Activated naive CD4-positive, alpha-beta T cell treated with anti-CD3 and anti-CD28 coated beads for 36 hours (primary cell): ENCODE results near the gene GOLGA8H. TPM values are rescaled to one million over a fixed set of nuclear protein-coding genes. Genes with fewer than 3 reads are reported as not detected.
"Not testable (repeated sequence)": the region's sequence is repeated elsewhere in the genome, so short reads cannot be mapped to it uniquely, and the experiment has no call there.

ENCODE experiments used
- CTCF ChIA-PET: fragments of 350-600 bp; sonication (Branson Sonifier 250); formaldehyde crosslinking; loops from one replicate; lab custom pipeline; 2021; ENCODE audit warnings: antibody characterized with exemption; lab: Charles Lee
- DNase-seq: peaks from one replicate; pipeline ENCODE4 v3.0.0-alpha.2; 2020
- H3K27ac Mint-ChIP-seq: one replicate; pipeline ENCODE4 v1.8.0; 2021; ENCODE audit warnings: mild to moderate bottlenecking, mixed read lengths
- H3K27me3 Mint-ChIP-seq: one replicate; pipeline ENCODE4 v1.8.0; 2021; ENCODE audit warnings: low read depth, mixed read lengths
- H3K36me3 Mint-ChIP-seq: one replicate; pipeline ENCODE4 v1.8.0; 2021; ENCODE audit warnings: low read depth, mixed read lengths
- H3K4me1 Mint-ChIP-seq: one replicate; pipeline ENCODE4 v1.8.0; 2021; ENCODE audit warnings: low read depth, mixed read lengths
- H3K4me3 Mint-ChIP-seq: one replicate; pipeline ENCODE4 v1.8.0; 2021; ENCODE audit warnings: mild to moderate bottlenecking, moderate library complexity, mixed read lengths
- H3K9me3 Mint-ChIP-seq: one replicate; pipeline ENCODE4 v1.8.0; 2021; ENCODE audit warnings: mixed read lengths
- intact Hi-C: fragments of 100-400 bp; cut with micrococcal nuclease; formaldehyde crosslinking; loops from one replicate; pipeline ENCODE4 v1.15.1; 2023
- total RNA-seq, 2 experiments: library from RNA; stranded (reverse); gene quantifications; one replicate each; pipeline ENCODE4 v1.2.3, GENCODE V29; 2021

The GOLGA8H gene, protein sequence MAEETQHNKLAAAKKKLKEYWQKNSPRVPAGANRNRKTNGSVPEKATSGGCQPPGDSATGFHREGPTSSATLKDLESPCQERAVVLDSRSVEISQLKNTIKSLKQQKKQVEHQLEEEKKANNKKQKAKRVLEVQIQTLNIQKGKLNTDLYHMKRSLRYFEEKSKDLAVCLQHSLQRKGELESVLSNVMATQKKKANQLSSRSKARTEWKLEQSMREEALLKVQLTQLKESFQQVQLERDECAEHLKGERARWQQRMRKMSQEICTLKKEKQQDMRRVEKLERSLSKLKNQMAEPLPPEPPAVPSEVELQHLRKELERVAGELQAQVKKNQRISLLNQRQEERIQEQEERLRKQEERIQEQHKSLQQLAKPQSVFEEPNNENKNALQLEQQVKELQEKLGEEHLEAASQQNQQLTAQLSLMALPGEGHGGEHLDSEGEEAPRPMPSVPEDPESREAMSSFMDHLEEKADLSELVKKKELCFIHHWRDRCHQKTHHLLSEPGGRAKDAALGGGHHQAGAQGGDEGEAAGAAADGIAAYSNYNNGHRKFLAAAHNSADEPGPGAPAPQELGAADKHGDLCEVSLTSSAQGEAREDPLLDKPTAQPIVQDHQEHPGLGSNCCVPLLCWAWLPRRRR
- not detected for total RNA-seq

- H3K27me3 Mint-ChIP-seq, H3K4me1 Mint-ChIP-seq, DNase-seq, intact Hi-C loops, H3K27ac Mint-ChIP-seq, H3K36me3 Mint-ChIP-seq, CTCF ChIA-PET, H3K4me3 Mint-ChIP-seq, H3K9me3 Mint-ChIP-seq: not testable (repeated sequence)
Measured at GRCh38 chr15:30603796-30604195, at the start of gene GOLGA8H. Gene GOLGA8H, plus strand, starts transcription at chr15:30604028. Its CDS starts 98 bp downstream, at chr15:30604126.

- DNase-seq = peak; percentile 5
- intact Hi-C loops, CTCF ChIA-PET: not testable (repeated sequence)
Measured at GRCh38 chr15:30566949-30567348, 36.9 kb upstream of the GOLGA8H start.

GRCh38 chr15:30573012-30573491 lies 30.8 kb upstream of the GOLGA8H start:
- intact Hi-C loops, H3K36me3 Mint-ChIP-seq, H3K4me1 Mint-ChIP-seq, H3K27me3 Mint-ChIP-seq, CTCF ChIA-PET, H3K27ac Mint-ChIP-seq, DNase-seq, H3K9me3 Mint-ChIP-seq, H3K4me3 Mint-ChIP-seq: not testable (repeated sequence)

More at GRCh38 chr15:30566949-30567348, 36.9 kb upstream of the GOLGA8H start:
- H3K36me3 Mint-ChIP-seq, H3K27me3 Mint-ChIP-seq, H3K27ac Mint-ChIP-seq, H3K4me1 Mint-ChIP-seq, H3K4me3 Mint-ChIP-seq, H3K9me3 Mint-ChIP-seq: not testable (repeated sequence)

GRCh38 chr15:30579394-30579970 lies 24.3 kb upstream of the GOLGA8H start:
- CTCF ChIA-PET, DNase-seq, H3K9me3 Mint-ChIP-seq, H3K4me3 Mint-ChIP-seq, H3K27ac Mint-ChIP-seq, H3K27me3 Mint-ChIP-seq, H3K4me1 Mint-ChIP-seq, H3K36me3 Mint-ChIP-seq, intact Hi-C loops: not testable (repeated sequence)

GRCh38 chr15:30580716-30581115 lies 23.1 kb upstream of the GOLGA8H start:
- H3K9me3 Mint-ChIP-seq, H3K4me3 Mint-ChIP-seq: not testable (repeated sequence)

DNA sequence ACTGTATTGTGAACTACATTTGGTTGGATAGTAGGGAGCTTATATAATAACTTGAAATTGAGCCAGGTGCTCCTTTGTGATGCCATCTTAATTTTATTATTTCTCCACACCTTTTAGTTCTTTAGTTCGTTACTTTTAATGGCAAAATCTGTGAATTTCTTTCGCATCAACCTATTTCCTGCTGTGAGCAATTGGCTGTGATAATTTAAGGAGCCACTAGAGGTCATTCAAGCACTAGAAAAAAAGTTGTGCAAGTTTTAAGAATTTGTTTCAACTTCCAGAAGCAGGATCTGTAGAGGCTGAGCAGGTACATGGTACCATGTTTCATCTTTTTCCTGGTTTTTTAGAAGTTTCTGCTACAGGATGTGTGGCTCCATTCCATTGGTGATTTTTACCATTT lies 4.9 kb upstream of the GOLGA8H start:
- intact Hi-C loops, H3K4me1 Mint-ChIP-seq, H3K36me3 Mint-ChIP-seq, H3K27ac Mint-ChIP-seq, H3K27me3 Mint-ChIP-seq, DNase-seq, H3K4me3 Mint-ChIP-seq, H3K9me3 Mint-ChIP-seq, CTCF ChIA-PET: not testable (repeated sequence)

More at GRCh38 chr15:30580716-30581115, 23.1 kb upstream of the GOLGA8H start:
- H3K36me3 Mint-ChIP-seq, CTCF ChIA-PET, H3K27ac Mint-ChIP-seq, H3K27me3 Mint-ChIP-seq, DNase-seq, intact Hi-C loops, H3K4me1 Mint-ChIP-seq: not testable (repeated sequence)

DNA sequence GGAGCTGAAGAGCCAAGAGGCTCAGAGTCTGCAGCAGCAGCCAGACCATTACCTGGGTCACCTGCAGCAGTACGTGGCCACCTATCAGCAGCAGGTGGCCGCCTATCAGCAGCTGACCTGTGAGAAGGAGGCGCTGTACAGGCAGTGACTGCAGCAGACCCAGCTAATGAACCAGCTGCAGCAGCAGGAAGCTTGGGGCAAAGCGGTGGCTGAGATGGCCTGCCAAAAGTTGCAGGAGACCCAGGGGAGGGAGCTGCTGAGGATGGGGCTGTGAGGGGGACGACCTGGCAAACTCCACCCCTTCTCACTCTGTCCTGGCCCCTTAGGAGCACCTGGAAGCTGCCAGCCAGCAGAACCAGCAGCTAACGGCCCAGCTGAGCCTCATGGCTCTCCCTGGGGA lies 8.4 kb downstream of the GOLGA8H start:
- H3K4me1 Mint-ChIP-seq, intact Hi-C loops, H3K4me3 Mint-ChIP-seq, DNase-seq, CTCF ChIA-PET, H3K27me3 Mint-ChIP-seq, H3K9me3 Mint-ChIP-seq, H3K27ac Mint-ChIP-seq, H3K36me3 Mint-ChIP-seq: not testable (repeated sequence)

DNA sequence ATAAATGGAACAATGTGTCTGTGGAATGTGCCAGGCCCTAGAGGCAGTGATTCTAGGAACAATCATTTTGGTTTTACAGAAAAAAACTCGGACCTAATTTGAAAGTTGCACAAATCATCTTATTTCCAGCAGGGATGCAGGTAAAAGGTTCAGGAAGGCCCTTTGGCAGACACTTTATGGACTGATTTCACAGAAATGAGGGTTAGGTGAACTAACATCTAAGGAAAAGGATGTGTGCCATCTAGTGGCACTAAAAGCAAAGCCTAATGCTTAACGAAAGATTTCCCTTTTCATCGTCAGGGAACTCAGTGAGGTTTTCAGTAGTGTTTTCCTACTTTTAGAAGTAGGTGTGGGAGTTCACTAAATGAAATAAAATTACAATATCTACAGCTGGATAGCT lies 17.5 kb downstream of the GOLGA8H start:
- CTCF ChIA-PET, DNase-seq, intact Hi-C loops, H3K4me3 Mint-ChIP-seq, H3K27me3 Mint-ChIP-seq, H3K9me3 Mint-ChIP-seq, H3K27ac Mint-ChIP-seq, H3K36me3 Mint-ChIP-seq, H3K4me1 Mint-ChIP-seq: not testable (repeated sequence)

GRCh38 chr15:30625436-30626193 lies 21.8 kb downstream of the GOLGA8H start, which contains the start of gene ARHGAP11B:
Gene ARHGAP11B, plus strand, starts transcription at chr15:30626128.
- peaks cover 16% of the 10 kb centered on the region for H3K4me1 Mint-ChIP-seq
- H3K27ac Mint-ChIP-seq = peak within 1 kb of the TSS; percentile 98
- CTCF ChIA-PET, H3K9me3 Mint-ChIP-seq, H3K27me3 Mint-ChIP-seq: not testable (repeated sequence)
- DNase-seq = peak; percentile 98
- intact Hi-C loops = loop anchor here (5.0 kb wide), 1 partner anchor 367 kb away; the partner anchor contains the start of gene MTMR10
- H3K4me3 Mint-ChIP-seq = peak within 1 kb of the TSS; percentile 86
- peaks cover 19% of the 10 kb centered on the region for H3K36me3 Mint-ChIP-seq

DNA sequence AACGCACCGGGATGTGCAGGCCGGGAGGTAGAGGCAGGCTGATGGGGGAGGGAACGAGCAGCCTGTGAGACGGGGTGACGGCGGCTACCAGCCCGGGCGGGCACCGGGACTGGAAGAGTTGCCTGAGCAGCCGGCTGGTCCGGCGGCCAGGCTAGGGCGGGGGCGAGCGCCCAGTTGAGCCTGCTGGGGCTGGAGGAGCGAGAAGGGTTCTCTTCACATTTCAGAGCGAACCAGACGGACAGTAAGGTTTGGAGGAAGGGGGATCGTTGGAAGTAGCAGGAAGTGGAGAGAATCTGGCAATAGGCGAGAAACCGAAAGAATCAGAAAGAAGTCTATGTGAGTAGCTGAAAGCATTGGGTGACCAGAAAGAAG lies 22.4 kb downstream of the GOLGA8H start:
- H3K4me3 Mint-ChIP-seq = peak overlapping the region; percentile 86
- H3K27ac Mint-ChIP-seq = peak overlapping the region; percentile 98
- CTCF ChIA-PET, H3K9me3 Mint-ChIP-seq, H3K27me3 Mint-ChIP-seq, DNase-seq: not testable (repeated sequence)
- peaks cover 16% of the 10 kb centered on the region for H3K4me1 Mint-ChIP-seq
- intact Hi-C loops = loop anchor here (5.0 kb wide), 1 partner anchor 366 kb away; the partner anchor contains the start of gene MTMR10
- H3K36me3 Mint-ChIP-seq = peaks cover 19% of the 10 kb centered on the region

GRCh38 chr15:30626632-30627031 lies 22.8 kb downstream of the GOLGA8H start:
- peak overlapping the region; percentile 98 for H3K27ac Mint-ChIP-seq
- H3K9me3 Mint-ChIP-seq, DNase-seq: not testable (repeated sequence)

More at GRCh38 chr15:30626632-30627031, 22.8 kb downstream of the GOLGA8H start:
- H3K4me1 Mint-ChIP-seq = peaks cover 16% of the 10 kb centered on the region
- H3K27me3 Mint-ChIP-seq, CTCF ChIA-PET: not testable (repeated sequence)
- H3K36me3 Mint-ChIP-seq = peaks cover 19% of the 10 kb centered on the region
- peak overlapping the region; percentile 86 for H3K4me3 Mint-ChIP-seq
- intact Hi-C loops = loop anchor here (5.0 kb wide), 1 partner anchor 366 kb away; the partner anchor contains the start of gene MTMR10
